Nephron progenitor cell (in vitro differentiated cells): Measurements from ENCODE around the gene KLHL15.

Source experiments
- DNase-seq: peaks from one replicate; pipeline ENCODE4 v3.0.0; 2021
- H3K27ac Mint-ChIP-seq: 2 replicates; pipeline ENCODE4 v1.8.0; 2021; ENCODE audit warnings: mild to moderate bottlenecking, moderate library complexity, mixed read lengths
- H3K27me3 Mint-ChIP-seq: 2 replicates; pipeline ENCODE4 v1.8.0; 2021; ENCODE audit warnings: mild to moderate bottlenecking, low read depth, mixed read lengths; ENCODE audit not compliant: poor library complexity
- H3K36me3 Mint-ChIP-seq: 2 replicates; pipeline ENCODE4 v1.8.0; 2021; ENCODE audit warnings: low read depth, mixed read lengths
- H3K4me1 Mint-ChIP-seq: 2 replicates; pipeline ENCODE4 v1.8.0; 2021; ENCODE audit warnings: mixed read lengths
- H3K4me3 Mint-ChIP-seq: 2 replicates; pipeline ENCODE4 v1.8.0; 2021; ENCODE audit warnings: mild to moderate bottlenecking, moderate library complexity, mixed read lengths
- H3K9me3 Mint-ChIP-seq: 2 replicates; pipeline ENCODE4 v1.8.0; 2021; ENCODE audit warnings: mild to moderate bottlenecking, moderate library complexity, mixed read lengths
- TF ChIP-seq, protein P1 (sequence below): fragments of 200-600 bp; sonication (generic); IDR thresholded peaks from 2 replicates; pipeline ENCODE4 v1.5.0; 2021; ENCODE audit warnings: antibody characterized with exemption

The KLHL15 gene

DNA sequence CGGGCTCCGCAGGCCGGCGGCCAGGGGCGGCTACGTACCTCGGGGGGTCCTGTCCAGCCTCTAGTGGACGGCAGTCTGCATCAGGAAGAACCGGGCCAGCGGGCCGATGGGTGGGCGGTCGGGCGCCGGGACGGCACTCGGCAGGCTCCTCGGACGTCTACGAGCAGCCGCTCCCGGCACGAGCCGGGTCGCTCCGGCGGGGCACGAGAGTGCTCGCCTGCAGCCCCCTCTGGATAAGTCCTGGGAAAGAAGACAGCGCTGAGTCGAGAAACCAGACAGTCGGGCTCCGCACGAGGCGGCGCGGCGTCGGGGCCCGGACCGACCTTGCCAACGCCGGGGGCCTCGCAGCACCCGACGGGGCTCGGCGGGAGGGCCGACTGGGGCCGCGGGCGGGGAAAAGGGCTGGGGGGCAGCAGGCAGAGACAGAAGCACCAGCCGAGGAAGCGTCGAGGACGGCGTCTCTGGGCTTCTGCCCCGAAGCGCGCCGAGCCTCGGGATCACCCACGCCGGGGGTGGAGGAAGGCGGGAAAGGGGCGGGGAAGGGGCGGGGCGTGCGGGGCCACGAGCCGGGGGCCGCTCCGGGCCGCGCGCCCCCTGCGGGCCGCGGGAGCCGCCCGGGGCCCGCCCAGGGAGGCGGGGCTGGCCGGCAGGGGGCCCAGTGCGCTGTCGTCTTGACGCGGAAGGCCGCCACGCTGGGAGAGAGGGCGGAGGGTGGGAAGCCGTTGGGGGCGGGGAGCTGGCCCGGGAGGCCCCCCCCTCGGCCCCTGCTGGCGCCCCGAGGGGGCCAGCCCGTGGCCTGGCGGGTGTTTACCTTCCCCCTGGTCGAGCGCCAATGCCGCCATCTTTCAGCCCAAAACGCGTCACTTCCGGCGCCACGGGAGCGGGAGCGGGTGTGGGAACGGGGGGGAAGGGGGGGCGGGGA, 1.9 kb downstream of the KLHL15 start:
- no peak overlapping the region for H3K27ac Mint-ChIP-seq
- TF ChIP-seq, protein P1, sequence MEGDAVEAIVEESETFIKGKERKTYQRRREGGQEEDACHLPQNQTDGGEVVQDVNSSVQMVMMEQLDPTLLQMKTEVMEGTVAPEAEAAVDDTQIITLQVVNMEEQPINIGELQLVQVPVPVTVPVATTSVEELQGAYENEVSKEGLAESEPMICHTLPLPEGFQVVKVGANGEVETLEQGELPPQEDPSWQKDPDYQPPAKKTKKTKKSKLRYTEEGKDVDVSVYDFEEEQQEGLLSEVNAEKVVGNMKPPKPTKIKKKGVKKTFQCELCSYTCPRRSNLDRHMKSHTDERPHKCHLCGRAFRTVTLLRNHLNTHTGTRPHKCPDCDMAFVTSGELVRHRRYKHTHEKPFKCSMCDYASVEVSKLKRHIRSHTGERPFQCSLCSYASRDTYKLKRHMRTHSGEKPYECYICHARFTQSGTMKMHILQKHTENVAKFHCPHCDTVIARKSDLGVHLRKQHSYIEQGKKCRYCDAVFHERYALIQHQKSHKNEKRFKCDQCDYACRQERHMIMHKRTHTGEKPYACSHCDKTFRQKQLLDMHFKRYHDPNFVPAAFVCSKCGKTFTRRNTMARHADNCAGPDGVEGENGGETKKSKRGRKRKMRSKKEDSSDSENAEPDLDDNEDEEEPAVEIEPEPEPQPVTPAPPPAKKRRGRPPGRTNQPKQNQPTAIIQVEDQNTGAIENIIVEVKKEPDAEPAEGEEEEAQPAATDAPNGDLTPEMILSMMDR, result no peak
- no peaks in the 10 kb centered on the region for H3K9me3 Mint-ChIP-seq
- peak overlapping the region; percentile 91 for H3K4me3 Mint-ChIP-seq
- DNase-seq, result peak; percentile 91
- H3K27me3 Mint-ChIP-seq, result peaks cover 5% of the 10 kb centered on the region
- H3K36me3 Mint-ChIP-seq, result peaks cover 26% of the 10 kb centered on the region
- H3K4me1 Mint-ChIP-seq, result peaks cover 44% of the 10 kb centered on the region

DNA sequence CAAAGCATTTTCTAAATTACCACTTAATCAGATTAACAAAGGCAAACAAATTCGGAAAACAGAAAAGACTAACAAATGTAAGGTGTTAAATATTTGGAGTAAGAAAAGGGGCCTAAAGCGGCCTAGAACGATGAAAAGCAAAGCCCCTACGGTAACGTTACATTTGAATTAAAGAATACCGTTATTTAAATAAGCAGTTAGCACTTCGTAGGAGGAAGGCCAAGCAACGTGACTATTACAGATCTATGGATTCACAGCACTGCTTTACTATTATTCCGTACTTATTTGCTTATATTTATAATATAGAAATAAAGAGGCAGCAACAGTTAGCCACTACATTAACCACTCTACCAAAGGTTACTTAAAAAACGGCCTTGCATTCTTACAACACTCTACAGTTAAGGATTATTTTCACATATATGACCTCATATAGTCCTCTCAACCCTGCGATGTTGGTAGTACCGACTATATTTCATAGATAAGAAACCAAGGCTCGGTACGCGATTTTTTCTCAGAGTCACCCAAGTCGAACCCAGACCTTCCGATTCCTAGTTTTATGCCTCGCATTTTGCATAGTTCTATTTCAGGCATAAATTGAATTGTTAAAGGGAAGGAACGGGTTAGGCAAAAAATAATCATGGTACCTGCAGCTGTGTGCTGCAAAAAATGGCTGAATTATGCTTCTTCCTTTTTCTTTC, 2.9 kb downstream of the KLHL15 start:
- no peak for DNase-seq
- peaks cover 3% of the 10 kb centered on the region for H3K27me3 Mint-ChIP-seq
- peaks cover 33% of the 10 kb centered on the region for H3K36me3 Mint-ChIP-seq
- peak overlapping the region; percentile 93 for H3K27ac Mint-ChIP-seq
- peak overlapping the region; percentile 91 for H3K4me3 Mint-ChIP-seq
- TF ChIP-seq, protein P1, result no peak
- peaks cover 46% of the 10 kb centered on the region for H3K4me1 Mint-ChIP-seq
- H3K9me3 Mint-ChIP-seq, result no peaks in the 10 kb centered on the region

DNA sequence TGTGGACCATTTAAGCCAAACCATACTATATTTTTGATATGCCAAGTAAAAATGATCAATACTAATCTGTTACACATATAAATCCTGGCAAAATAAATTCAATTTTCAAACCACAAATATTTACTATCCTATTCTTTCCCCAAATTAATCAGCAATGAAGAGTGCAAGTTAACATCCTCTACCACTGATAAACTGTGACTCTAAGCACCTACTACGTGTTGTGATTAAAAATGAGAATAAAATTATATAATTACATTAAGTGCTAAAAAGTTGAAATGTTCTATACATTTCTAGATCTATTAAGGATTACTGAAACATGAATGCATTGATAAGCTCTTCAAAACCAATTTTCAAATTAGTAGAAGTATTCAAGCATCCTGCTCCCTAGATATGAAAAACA, 3.4 kb downstream of the KLHL15 start:
- no peaks in the 10 kb centered on the region for H3K9me3 Mint-ChIP-seq
- DNase-seq, result no peak
- TF ChIP-seq, protein P1, result no peak
- peaks cover 46% of the 10 kb centered on the region for H3K4me1 Mint-ChIP-seq
- no peak overlapping the region for H3K27ac Mint-ChIP-seq
- peak overlapping the region; percentile 91 for H3K4me3 Mint-ChIP-seq
- H3K36me3 Mint-ChIP-seq, result peaks cover 33% of the 10 kb centered on the region
- peaks cover 3% of the 10 kb centered on the region for H3K27me3 Mint-ChIP-seq

DNA sequence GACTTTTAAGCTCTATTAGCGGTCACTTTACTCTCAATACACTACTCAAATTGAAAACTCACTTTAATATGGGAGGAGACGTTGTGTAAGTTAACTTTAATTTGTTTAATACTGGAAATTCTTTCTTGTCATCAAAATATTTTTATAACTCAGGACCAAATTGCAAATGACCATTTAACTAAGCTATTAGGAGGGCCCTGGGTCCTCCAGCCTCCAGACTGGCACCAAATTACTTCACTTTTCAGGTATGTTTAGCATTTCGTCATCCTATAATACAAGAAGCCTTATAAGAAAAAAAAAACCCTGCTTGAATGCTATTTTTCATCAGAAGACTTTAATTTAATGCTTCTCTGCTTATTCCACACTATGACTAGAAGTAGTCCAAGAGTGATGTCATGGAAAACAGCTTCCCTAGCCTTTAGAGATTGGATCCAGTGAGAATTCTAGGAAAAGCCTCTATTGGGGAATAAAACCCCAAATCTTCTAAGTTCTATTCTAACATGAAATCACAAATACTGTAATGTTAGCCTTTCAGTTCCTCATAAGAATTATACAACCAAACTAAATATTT, 6.6 kb downstream of the KLHL15 start:
- Mint-ChIP-seq H3K4me1 (peaks cover 32% of the 10 kb centered on the region), H3K27ac (no peak overlapping the region), H3K9me3 (no peaks in the 10 kb centered on the region), H3K27me3 (no peaks in the 10 kb centered on the region), H3K36me3 (peaks cover 54% of the 10 kb centered on the region), H3K4me3 (no peak overlapping the region)
- TF ChIP-seq, protein P1, result no peak
- DNase-seq, result no peak

DNA sequence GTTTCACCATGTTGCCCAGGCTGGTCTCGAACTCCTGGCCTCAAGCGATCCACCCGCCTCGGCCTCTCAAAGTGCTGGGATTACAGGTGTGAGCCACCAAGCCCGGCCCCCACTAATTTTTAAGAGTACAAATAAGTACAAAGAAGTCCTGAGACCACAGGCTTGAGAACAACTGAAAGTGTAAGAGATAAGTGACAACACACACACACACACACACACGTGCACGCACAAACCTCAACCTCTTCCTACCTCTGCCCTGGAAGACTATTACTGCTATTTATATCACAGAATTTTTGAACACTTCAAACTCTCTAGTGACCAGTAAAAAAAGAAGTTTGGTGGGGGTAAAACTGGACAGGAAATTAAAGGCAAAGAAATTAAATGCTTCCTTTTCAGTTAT, 7.5 kb downstream of the KLHL15 start:
- H3K9me3 Mint-ChIP-seq, result no peaks in the 10 kb centered on the region
- H3K27ac Mint-ChIP-seq, result no peak overlapping the region
- H3K4me1 Mint-ChIP-seq, result peaks cover 32% of the 10 kb centered on the region
- H3K4me3 Mint-ChIP-seq, result no peak overlapping the region
- H3K27me3 Mint-ChIP-seq, result no peaks in the 10 kb centered on the region
- TF ChIP-seq, protein P1, result no peak
- peaks cover 56% of the 10 kb centered on the region for H3K36me3 Mint-ChIP-seq
- no peak for DNase-seq
